ENCODE measurements around the gene KRTAP5-3.

- TF ChIP-seq EP300 (IDR thresholded peaks at IDR 0.05) (no peak), CTCF (IDR thresholded peaks at IDR 0.05) (no peak), POLR2A (IDR thresholded peaks at IDR 0.05) (no peak)
These were observed 43.2 kb upstream of the KRTAP5-3 start for GRCh38 chr11:1651411-1651980.
